Left colon (tissue), 2 donors: ENCODE results near the gene JAG2. TPM values are rescaled to one million over a fixed set of nuclear protein-coding genes. Genes with fewer than 3 reads are reported as not detected.

Source experiments
- ATAC-seq: fragments of 200-7000 bp; cut with Tn5 transposase; one replicate; pipeline ENCODE4 v1.9.1; 2020; ENCODE audit warnings: mild to moderate bottlenecking, moderate library complexity
- DNase-seq, 2 donors: peaks; one replicate each; pipeline ENCODE4 v3.0.0-alpha.2; 2020
- intact Hi-C, 2 donors: fragments of 100-400 bp; cut with DNase I in 1 of 2; cut with micrococcal nuclease in 1 of 2; formaldehyde crosslinking; loops; one replicate each; pipeline versions ENCODE4 v1.11.2 to v1.14.0; 2022; cut with DNase I, micrococcal nuclease
- total RNA-seq, 2 donors: library from RNA; stranded (reverse); fragmentation: NEBNext Ultra II Directional; extraction: Animal tissue kit (Norgen Biotek cat#: 25700); gene quantifications; one replicate each; pipeline ENCODE4 v1.2.1, GENCODE V29; 2021
- donor health status: DM: no; HTN: no; CAD: no.
- donor health status: DM: yes; HTN: yes; CAD: no.

JAG2 gene
- total RNA-seq, 2 donors from 2014 or later, result 7.6 to 11.9 TPM

DNA sequence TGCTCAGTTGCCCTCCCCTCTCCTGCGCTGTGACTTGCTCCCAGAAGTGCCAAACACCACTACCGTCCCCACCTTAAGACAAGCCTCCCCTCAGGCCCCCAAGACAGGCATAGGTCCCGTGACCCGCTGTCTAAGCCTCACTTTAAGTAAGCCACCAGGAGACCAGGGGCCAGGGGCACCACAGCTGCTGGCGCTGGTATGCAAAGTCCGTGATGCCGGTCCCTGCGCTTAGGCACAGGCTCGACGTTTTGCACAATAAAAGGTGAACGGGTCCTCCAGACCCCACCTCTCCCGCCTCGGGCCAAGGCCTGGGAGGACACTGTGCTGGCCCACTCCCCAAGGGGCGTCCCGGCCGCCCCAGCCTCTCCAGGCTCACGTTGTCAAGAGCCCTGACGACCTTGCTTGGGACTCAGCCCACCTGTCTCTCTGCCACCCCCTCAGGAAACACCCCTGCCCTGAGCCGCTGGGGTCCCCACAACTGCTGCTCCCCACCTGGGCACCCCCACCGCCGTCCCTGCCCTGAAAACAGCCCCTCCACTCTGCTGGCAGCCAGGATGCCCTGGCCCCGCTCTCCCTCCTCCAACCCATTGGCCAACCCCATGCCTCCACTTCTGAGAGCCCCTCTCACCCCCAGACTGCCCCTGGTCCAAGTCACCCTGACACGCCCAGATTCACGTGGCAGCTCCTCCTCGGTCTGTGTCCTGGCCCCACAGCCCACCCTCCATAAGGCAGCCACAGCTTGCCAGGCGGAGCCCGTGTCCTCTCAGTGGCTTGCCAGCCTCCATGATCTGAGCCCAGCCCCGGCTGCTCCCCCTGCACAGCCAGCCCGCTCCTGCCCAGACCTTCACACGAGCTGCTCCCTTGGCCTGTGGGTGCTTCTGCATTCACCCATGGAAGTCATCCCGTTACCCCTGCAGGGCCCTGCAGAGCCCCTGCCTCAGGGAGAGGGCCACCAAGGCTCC is 11.9 kb downstream of the JAG2 start:
- no peak for DNase-seq
- ATAC-seq, result no peak
- intact Hi-C loops, result no loop called here

DNA sequence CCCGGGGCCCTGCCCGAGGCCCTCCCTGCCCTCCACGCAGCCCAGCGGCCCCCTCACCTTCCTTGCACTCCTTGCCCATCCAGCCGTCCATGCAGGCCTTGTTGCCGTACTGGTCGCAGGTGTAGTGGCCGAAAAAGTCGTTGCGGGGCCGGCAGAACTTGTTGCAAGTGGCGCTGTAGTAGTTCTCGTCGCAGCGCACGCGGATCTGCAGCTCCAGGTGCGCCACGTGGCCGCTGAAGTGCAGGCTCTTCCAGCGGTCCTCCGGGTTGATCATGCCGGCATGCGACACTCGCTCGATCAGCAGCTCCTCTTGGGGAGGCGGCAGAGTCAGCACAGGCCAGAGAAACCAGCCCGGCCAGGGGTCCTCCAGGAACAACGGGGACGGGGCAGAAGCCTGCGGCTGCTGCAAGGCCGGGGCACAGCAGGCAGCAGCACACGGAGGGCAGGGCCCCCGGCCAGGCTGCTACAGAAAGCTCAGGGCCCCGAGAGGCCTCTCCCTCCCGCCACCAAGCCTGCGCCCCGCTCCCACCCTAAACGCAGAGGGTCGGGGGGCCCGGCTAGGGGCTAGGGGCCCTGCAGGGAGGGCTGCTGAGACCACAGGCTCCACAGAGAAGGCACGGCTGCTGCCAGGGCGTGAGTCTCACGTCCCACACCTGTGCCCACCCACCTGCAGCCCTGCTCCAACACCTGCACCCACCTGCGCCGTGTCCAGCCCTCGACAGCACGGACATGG is 12.7 kb downstream of the JAG2 start:
- intact Hi-C loops, result no loop called here
- ATAC-seq (no peak), DNase-seq (no peak)

DNA sequence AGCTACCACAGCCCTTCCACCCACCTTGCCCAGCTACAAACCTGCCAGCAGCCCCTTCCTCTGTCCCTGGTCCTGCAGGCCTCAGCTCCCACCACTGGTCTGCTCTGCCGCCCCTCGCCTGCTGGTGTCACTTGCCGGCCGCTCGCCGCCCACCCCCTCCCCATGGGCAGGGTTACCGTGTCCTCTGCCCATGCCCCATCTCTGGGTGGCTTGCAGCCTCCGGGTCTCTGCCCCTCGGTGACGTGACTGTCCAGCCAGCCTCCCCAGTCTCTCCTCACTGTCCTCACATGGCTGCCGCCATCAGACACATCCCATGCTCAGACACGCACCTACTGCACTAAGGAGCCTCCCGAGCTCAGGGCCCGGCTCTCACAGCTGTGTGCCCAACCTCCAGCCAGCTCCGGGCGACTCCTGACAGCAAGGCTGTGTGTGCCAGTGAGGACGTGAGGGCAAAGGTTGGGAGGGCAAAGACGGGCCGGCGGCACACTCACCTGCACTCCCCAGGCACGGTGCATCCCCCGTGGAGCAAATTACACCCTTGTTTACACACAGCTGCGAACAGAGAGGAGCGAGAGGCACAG is 13.4 kb downstream of the JAG2 start:
- intact Hi-C loops, result no loop called here
- no peak for DNase-seq
- ATAC-seq, result peak; percentile 71

DNA sequence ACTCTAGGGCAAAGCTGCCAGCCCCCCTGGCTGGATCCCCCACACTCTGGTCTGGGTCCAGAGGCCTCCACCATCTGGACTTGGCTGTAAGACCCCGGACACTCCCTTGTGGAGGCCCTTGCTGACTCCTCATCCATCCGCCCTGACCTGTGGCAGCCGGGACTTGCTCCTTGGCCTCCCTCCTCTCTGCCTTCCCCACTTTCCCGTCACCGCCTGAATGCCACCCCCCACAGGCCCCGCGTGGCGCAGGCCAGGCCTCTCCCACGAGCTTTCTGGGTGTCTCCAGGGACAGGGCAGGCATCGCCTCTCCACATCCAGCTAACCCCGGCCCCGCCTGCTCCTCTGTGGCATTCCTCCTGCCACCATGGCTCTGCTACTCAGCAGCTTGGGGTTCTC is 14.1 kb downstream of the JAG2 start:
- intact Hi-C loops, result no loop called here
- no peak for DNase-seq
- no peak for ATAC-seq

DNA sequence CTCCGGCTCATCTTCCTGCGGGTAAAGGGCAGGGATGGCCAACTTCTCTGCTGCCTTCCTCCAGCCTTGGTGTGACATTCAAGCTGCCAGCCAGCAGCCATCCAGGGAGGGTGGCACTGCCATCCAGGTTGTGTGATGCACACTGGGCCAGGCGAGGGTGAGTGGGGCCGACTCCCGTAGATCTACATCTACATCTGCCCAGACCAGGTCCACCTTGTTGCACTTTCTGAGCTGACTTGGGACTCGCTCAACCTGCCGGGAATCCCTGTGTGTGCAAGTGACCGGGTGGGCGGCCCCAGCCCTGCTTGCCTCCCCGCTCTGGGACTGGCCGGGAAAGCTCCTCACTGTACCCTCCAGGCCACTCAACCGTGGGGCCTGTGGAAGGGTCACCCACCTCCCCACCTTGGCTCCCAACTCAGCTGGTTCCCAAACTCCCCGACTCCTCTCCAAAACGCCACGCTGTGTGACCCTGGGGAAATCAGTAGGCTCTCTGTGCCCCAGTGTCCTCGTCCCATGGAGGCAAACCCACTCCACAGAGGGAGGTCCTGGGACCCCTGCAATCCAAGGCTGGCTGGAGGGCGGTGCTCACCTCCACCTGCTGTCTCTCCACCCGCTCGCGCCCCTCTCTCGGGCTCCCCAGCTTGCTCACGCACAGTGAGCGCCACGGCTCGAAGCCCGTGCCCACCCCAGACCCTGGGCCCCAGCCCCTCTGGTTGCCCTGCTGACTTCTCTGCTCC is 14.7 kb downstream of the JAG2 start:
- ATAC-seq, result no peak
- no peak for DNase-seq
- intact Hi-C loops, result no loop called here

DNA sequence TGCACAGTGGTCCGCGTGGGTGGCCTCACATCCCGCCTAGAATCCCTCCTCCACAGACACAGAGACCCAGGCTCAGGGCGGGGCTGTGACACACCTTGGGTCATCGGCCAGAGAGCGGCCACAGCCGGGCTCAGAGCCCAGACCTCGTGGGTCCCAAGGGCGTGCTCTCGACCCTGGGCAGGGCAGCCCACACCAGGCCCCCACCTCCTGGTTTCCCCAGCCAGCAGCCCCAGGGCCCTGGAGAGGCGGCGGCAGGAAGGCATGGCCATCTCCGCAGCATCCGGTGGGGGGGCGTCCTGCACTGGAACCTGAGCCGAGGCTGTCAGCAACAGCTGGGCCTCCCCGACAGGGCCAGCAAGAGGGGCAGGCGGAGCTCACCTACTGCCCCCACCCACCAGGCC is 15.2 kb downstream of the JAG2 start:
- DNase-seq, result no peak
- intact Hi-C loops, result no loop called here
- peak; percentile 21 for ATAC-seq

DNA sequence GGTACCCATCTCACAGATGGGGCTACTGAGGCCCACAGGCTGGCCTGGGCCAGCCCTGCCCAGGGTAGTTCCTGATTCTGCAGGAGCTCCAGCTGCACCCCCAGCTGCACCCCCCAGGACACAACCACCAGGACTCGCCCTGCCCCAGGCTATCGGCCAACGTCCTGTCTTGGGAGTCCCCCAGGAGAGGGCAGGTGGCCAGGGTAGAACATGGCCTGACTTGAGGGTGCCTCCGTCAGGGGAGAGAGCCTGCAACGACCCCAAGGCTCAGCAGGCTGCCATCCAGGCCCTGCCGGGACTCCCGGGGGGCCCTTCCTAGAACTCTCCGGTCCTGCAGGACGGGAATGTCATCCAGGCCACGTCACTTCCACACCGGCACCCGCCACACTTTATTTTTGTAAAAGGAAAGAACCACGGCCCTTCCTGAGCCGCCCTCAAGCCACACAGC is 15.8 kb downstream of the JAG2 start:
- DNase-seq, result no peak
- no peak for ATAC-seq
- intact Hi-C loops, result no loop called here

DNA sequence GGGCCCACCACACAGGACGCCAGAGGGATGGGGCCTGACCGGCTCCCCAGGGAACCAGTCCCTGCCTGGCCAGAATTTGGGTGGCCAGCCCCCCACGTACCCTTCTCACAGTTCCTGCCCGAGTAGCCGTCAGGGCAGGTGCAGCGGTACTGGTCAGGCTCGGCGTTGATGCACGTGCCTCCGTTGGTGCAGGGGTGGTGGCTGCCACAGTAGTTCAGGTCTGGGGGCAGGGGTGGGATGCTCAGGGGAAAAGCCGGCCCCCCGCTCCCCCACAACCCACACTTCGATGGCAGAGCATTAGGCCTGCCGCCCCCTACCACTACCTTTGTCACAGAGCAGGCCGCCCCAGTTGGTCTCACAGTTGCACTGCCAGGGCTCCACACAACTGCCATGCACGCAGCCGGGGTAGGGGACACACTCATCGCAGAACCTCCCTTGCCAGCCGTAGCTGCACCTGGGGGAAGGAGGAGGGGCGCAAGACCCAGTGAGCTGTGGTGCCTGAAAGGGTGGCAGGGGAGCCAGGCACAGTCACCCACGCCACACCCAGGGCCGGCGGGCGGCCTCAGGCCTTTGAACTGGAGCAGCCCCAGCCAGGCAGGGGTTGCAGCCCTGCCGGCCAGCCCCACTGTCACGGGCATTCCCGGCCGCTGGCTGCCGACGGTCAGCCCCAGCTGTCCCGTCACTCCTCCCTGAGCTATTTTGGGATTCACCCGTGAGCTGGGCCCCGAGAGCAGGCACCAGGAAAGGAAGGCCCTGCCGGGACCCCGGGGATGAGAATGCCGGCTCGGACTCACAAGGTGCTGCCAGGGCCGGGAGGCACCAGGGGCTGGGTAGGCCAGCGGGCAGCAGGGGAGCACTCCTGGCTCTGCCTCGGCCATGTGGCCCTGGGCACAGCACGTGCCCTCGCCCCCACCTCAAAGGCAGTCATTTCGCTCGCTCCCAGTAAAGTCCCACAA is 16.5 kb downstream of the JAG2 start:
- DNase-seq (no peak), ATAC-seq (no peak)
- intact Hi-C loops, result no loop called here

DNA sequence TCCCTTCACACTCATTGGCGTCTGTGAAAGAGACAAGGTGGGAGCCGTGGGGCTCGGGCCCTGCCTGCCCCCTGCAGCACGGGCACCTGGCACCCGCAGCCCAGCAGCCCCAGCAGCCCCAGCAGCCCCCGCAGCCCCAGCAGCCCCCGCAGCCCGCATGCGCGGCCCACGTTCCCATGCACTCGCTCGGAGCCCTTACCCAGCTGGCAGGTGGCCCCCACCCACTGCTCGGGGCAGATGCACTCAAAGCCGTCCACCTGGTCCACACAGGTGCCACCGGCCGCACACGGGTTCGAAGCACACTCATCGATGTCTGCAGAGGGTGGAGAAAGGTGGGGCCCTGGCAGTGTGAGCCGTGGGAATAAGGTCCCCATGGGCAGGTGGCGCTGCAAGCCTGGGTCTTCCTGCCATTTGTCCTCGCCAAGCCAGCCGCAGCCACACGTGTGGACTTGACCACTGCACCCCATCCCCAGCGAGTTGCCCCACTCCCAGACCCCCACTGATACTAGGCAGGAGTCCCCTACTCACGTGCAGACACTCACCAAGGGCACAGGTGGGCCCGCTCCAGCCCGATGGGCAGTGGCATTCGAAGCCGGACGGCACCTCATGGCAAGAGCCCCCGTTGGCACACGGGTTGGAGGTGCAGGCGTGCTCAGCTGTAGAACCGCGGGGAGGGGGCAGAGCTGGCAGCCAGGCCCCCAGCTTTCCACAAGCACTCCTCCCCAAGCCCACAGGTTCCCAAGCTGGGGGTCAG is 17.3 kb downstream of the JAG2 start:
- intact Hi-C loops, result no loop called here
- DNase-seq, result no peak
- no peak for ATAC-seq

DNA sequence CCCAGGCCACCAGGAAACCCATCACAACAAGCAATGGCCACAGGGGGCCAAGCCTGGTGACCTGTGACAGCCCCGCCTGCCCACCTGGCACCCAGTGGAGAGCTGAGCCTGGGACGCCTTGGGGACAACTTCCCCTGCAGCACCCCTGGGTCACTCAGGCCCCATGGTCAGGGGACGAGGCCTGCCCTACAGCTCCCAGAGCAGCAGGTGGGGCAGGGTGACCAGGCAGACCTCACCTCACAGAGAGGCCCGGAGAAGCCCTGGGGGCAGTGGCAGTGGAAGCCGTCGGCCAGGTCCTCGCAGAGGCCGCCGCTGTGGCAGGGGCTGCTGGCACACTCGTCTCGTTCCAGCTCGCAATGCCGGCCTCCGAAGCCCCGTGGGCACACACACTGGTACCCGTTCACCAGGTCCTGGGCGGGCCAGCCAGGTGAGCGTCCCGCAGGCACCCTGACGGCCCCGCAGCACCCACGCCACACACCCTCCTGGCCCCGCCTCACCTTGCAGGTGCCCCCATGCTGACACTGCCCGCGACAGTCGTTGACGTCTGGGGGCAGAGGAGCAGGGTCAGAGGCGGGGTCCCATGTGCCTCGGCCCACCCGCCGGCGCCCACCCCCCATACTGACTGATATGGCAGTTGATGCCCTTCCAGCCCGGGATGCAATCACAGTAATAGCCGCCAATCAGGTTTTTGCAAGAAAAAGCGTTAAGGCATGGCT is 18.1 kb downstream of the JAG2 start:
- intact Hi-C loops, result no loop called here
- no peak for ATAC-seq
- no peak for DNase-seq

DNA sequence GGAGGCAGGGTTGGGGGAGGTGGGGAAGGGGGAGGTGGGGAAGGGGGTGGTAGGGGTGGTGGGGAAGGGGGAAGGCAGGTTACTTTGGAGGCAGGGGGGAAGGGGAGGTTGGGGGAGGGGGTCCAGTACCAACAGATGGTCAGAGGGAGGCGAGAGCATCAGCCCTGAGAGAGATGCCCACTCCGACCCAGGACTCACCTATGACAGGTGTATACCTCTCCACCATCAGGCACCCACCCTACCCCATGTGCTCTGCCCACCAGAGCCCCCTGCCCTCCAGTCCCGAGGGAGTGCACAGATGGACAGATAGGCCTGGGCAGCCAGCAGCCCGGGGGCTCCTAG is 18.6 kb downstream of the JAG2 start:
- no peak for DNase-seq
- ATAC-seq, result no peak
- intact Hi-C loops, result no loop called here

DNA sequence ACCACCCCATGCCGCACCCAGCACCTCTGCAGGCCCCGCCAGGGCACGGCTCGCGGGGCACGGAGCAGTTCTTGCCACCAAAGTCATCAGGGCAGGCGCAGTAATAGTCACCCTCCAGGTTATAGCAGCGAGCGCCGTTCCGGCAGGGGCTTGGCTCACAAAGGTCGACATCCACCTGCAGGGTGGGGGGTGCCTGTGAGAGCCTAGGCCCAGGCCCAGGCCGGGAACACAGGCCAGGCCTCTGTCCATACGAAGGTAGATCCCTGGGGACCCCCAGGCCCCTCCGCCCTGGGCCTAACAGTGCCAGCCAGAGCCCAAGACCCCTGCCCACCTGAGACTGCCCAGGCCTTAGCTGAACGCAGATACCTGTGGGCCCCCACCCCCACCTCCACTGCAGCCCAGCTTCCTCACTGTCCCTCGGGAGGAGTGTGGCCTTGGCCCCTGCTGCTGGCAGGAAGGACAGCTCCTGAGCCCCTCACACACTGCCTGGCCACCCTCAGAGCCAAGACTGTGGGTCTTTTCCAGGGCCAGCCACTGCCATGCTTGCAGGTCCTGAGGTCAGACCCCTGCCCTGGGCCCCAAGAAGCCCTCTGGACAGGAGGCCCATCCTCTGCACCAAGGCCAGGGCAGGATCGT is 19.3 kb downstream of the JAG2 start:
- ATAC-seq (no peak), DNase-seq (no peak)
- intact Hi-C loops, result no loop called here

DNA sequence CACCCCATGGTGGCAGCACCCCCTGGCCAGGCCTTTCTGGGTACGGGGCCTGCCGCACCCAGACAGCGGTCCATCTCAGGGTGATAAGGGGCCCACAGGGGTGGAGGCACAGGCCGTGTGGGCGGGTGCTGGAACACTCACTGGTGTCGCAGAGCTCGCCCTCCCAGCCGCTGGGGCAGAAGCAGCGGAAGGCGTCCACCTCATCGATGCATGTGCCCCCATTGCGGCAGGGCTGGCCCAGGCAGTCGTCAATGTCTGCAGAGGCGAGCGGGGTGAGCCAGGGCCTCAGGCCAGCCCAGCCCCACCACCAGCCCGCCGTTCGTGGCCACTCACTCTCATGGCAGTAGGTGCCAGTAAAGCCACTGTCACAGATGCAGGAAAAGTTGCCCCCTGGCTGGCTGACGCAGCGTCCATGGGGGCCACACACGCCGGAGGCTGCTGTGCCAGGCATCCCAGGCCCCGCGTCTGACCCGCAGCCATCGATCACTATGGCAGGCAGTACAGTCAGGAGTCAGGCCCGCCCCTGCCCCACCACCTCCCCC is 19.9 kb downstream of the JAG2 start:
- DNase-seq (no peak), ATAC-seq (no peak)
- intact Hi-C loops, result no loop called here

DNA sequence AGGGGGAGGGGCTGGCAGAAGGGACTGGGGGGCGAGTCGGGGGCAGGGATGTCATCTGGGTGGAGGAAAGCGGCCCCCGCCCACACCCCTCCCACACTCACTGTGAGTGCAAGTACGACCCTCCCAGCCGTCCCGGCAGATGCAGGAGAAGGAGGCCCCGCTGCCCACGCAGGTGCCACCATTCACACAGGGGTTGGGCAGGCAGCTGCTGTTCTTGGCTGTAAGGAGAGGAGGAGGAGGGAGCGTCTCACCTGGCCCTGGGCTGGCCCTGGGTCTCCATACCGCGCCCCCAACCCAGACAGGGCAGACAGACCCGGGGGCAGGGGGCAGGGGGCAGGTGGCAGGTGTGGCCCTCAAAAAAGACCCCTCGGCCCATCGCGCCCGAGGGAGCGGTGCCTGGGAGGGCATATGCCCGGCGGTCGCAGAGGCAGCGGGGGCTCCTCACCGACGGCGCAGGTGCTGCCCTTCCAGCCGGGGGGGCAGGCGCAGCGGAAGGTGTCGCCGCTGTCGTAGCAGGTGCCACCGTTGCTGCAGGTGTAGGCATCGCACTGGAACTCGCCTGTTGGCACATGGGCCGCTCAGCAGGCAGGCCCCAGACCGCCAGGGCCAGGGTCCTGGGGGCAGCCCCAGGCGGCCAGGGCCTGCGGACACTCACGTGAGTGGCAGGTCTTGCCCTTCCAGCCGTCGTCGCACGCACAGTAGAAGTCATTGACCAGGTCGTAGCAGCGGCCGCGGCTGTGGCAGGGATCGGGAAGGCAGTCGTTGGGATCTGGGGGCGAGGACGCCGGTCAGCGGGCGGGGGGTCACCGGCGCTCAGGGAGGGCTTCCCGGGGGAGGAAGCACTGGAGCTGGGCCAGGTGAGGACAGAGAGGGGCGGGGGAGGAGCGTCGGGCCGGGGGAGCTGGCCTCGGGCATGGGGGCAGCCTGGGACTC is 20.6 kb downstream of the JAG2 start:
- ATAC-seq, result no peak
- DNase-seq, result no peak
- intact Hi-C loops, result no loop called here

DNA sequence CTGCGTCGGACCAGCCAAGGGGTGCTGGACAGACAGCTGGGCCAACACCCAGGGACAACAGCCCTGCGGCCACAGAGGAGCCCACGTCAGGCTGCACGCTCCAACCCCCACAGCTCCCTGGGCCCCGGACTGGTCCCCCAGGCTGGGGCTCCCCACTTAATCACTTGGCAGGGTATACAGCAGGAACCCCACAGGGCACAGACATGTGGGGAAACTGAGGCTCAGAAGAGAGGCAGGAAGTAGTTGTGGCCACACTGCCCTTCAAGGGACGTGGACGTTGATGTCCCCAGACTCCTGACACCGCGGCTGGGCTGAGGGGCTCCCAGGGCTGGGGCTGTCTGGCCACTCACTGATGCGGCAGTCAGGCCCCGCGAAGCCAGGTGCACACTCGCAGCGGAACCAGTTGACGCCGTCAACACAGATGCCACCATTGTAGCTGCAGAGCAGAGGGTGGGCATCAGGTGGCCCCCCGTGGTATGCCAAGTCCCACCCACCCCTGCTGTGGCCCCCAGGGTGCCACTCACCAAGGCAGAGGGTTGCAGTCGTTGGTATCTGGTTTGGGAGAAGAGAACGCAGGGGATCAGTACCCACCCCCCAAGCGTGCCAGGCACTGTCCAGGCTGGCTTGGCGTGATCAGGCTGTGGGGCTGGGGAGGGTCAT is 21.5 kb downstream of the JAG2 start:
- ATAC-seq, result no peak
- DNase-seq, result no peak
- intact Hi-C loops, result no loop called here
